ENCODE results near the gene CDR2.
A peak's percentile ranks its signal among the peaks of the same experiment; 100 is the strongest.
"Not testable (repeated sequence)": the region's sequence is repeated elsewhere in the genome, so short reads cannot be mapped to it uniquely, and the experiment has no call there.

Gene CDR2

DNA sequence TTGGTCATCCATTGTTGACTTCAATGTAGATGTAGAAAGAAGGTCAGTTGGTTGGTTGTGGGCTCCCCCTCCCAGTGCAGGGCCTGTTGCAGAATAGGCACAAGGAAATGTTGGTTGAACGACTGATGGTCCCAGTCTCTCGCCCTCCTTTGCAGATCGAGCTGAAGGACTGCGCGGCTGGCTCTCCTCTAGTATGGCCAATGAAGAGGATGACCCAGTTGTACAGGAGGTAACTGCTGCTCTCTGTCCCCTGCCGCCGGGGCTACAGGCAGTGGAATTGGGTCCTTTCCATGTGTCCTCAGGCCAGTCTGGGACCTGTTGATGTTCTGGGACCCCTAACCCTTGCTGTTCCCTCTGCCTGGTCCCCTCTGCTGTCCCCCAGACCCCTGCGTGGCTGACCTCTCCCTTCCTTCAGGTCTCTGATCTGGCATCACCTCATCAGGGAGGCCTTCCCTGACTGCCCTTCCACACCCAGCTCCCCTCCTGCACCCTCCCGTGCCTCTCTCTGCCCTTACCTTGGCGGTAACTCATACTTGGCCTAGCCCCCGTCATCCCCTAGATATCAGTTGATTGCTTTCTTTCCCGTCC lies 71.5 kb downstream of the CDR2 start:
- no peak for TF ChIP-seq CTCF (IDR thresholded peaks at IDR 0.05; ENCODE audit: extremely low read depth, missing control alignments)
- DNase-seq (ENCODE audit: low spot score), result no peak

DNA sequence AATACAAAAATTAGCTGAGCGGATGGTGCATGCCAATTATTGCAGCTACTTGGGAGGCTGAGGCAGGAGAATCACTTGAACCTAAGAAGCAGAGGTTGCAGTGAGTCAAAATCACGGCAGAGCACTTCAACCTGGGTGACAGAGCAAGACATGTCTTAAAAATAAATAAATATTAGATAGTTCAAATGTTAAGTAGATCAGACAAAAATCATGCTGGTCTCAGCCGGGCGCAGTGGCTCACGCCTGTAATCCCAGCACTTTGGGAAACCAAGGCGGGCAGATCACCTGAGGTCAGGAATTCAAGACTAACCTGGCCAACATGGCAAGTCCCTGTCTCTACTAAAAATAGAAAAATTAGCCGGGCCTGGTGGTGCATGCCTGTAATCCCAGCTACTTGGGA lies 73.0 kb downstream of the CDR2 start:
- DNase-seq (ENCODE audit: low spot score), result not testable (repeated sequence)

DNA sequence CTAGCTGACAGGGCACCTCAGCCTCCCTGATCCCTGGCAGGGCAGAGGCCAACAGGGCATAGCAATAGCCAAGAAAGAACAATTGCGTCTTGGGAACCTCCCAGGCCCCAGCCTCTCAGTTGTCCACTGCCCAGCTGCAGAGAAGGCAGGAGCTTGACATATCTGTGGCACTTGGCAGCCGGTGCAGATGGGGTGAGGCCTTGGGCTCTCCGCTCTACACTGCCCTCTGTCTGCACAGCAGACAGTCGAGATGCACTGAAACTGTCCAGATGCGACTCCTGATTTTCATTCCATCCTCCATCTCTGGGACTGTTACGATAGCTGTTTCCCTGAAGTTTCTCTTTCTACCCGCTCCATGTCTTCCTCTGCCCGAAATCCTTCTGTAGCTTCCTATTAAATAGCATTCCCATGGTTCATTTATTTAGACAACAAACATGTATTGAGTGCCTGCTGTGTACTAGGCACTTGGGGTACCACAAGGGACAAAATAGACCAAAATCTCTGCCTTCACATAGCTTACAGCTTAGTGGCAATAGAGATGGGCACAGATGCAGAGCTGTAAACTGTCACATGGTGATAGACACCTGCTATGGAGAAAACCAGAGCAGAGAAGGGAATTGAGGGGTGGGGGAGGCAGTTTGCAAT lies 73.9 kb downstream of the CDR2 start:
- TF ChIP-seq CTCF (IDR thresholded peaks at IDR 0.05; ENCODE audit: extremely low read depth, missing control alignments), result peak; percentile 27
- DNase-seq (ENCODE audit: low spot score), result peak; percentile 59

- DNase-seq (ENCODE audit: low spot score), result no peak
- no peak for TF ChIP-seq CTCF (IDR thresholded peaks at IDR 0.05; ENCODE audit: extremely low read depth, missing control alignments)
Measured at GRCh38 chr16:22299036-22299435, 75.4 kb downstream of the CDR2 start.

GRCh38 chr16:22297871-22298733 lies 76.3 kb downstream of the CDR2 start:
- peak; percentile 77 for DNase-seq (ENCODE audit: low spot score)
- TF ChIP-seq CTCF (IDR thresholded peaks at IDR 0.05; ENCODE audit: extremely low read depth, missing control alignments), result no peak

DNA sequence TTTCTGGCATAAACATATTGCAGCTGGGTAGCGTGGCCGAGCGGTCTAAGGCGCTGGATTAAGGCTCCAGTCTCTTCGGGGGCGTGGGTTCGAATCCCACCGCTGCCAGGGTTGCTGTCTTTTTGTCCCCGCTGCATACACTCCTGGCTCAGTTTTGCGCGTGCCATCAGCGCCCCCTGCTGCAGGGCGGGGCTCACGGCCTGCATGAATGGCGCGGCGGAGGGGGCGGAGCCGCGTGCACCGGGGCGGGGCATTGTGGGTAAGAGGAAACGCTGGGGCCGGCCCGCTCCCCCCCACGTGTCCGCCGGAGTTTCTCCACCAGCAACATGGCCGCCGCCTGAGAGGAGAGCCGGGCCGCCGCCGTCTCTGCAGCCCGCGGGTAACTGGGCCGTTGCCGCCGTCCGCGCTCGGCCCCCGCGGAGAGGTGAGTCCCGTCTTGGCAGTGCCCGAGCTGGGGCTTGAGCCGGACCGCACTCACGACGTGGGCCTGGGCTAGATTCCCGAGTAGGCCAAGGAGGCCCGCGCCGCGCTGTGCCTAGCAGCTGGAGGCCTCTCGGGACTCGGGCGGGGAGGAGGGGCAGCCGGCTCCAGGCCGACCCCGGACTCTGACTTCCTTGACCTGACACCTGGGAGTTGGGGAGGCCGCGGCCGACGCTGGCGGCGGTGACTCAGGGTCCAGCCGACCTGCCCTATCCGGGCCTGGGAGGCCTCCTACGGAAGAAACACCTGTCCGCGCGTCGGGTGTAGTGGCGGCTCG lies 77.1 kb downstream of the CDR2 start, which contains the start of gene POLR3E:
Gene POLR3E, plus strand, starts transcription at position 296 of the 757 bp plus-strand sequence. CDS start 5,560 bp downstream, outside the sequence.
- TF ChIP-seq CTCF (IDR thresholded peaks at IDR 0.05; ENCODE audit: extremely low read depth, missing control alignments), result peak; percentile 99
- peak; percentile 96 for DNase-seq (ENCODE audit: low spot score)

DNA sequence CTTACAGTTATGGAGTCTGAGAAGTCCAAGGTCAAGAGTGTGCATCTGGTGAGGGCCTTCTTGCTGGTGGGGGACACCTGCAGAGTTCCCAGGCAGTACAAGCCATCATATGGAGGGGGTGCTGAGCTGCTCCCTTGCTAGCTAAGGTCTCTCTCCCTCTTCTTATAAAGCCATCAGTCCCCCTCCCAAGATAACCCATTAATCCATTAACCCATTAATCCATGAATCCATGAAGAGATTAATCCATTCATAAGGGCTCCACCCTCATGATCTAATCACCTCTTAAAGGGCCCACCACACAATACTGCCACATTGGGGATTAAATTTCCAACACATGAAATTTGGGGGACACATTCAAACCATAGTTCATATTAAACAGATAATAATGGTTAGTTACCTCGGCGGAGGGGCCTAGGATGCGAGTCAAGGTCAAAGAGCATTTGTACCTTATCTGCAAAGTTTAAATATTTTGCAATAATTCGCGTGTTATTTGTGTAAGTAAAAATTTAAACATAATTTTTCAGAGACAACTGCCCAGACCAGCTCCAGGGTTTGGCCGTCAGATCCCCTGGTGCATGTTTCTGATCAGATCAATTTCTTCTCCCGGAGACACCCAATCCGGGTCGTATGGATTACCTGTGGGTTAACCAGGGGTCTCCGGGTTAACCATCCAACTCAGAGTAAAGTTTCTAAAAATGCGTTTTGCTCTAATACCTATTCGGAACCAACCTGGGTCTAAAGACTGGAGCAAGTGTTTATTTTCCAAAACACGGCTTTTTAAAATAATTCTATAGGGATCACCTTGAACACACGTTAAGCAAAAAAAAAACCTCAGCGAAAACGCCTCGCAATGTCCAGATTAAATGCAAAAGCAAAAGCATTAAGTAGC lies 78.0 kb downstream of the CDR2 start:
- TF ChIP-seq CTCF (IDR thresholded peaks at IDR 0.05; ENCODE audit: extremely low read depth, missing control alignments), result no peak
- no peak for DNase-seq (ENCODE audit: low spot score)
